Osteocyte (in vitro differentiated cells): Measurements from ENCODE around the gene FAM98C. TPM values are rescaled to one million over a fixed set of nuclear protein-coding genes. Genes with fewer than 3 reads are reported as not detected.

Experiments used
- DNase-seq: peaks from one replicate; pipeline ENCODE4 v3.0.0; 2021; ENCODE audit warnings: mixed read lengths; ENCODE audit not compliant: unreplicated experiment; ENCODE audit errors: extremely low spot score
- H3K27ac Mint-ChIP-seq: one replicate; pipeline ENCODE4 v1.8.0; 2021; ENCODE audit warnings: mild to moderate bottlenecking, mixed read lengths; ENCODE audit not compliant: unreplicated experiment
- H3K27me3 Mint-ChIP-seq: one replicate; pipeline ENCODE4 v1.8.0; 2021; ENCODE audit warnings: mixed read lengths; ENCODE audit not compliant: unreplicated experiment
- H3K36me3 Mint-ChIP-seq: one replicate; pipeline ENCODE4 v1.8.0; 2021; ENCODE audit warnings: mixed read lengths; ENCODE audit not compliant: unreplicated experiment
- H3K4me1 Mint-ChIP-seq: one replicate; pipeline ENCODE4 v1.8.0; 2021; ENCODE audit warnings: mixed read lengths; ENCODE audit not compliant: unreplicated experiment
- H3K4me3 Mint-ChIP-seq: one replicate; pipeline ENCODE4 v1.8.0; 2021; ENCODE audit warnings: mild to moderate bottlenecking, moderate library complexity, mixed read lengths; ENCODE audit not compliant: unreplicated experiment
- H3K9me3 Mint-ChIP-seq: one replicate; pipeline ENCODE4 v1.8.0; 2021; ENCODE audit warnings: mixed read lengths; ENCODE audit not compliant: unreplicated experiment
- total RNA-seq: library from RNA; stranded (reverse); gene quantifications from 2 replicates; pipeline ENCODE4 v1.2.1, GENCODE V29; 2021
- TF ChIP-seq, protein P1 (sequence below): fragments of 200-600 bp; sonication (generic); IDR thresholded peaks from 2 replicates; pipeline ENCODE4 v1.5.0; 2021; ENCODE audit warnings: antibody characterized with exemption, mild to moderate bottlenecking, moderate library complexity

FAM98C gene
- total RNA-seq, 1 donor from 2014 or later: 19.4 TPM

DNA sequence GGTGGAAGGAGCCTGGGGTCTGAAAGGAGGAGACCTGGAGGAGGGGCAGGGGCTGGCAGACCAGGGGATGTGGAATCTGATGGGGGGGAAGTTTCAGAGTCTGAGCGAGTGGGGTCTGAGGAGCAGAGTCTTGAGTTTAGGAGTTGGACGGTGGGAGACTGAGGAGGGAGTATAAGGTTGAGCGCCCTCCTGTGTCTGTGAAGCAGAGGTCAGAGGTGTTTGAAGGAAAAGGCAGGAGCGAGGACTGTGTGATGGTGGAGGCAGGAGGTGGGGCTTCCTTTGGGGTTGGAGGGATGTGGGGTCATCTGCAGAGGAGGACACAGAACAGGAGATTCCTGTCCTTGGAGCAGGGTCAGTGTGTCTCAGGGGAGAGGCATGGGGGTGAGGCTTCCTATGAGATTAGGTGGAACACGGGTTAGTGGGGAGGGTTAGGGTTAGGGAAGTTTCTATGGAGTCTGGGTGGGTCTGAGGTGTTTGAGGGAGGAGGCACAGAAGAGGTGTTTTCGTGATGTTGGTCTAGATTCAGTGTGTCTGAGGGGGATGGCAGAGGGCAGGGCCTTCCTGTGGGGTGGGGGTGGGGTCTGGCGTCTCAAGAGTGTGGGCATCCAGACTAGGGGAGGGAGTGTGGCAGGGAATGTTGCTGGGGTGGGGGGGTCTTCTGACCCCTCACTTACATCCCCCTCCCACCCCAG, 38.9 kb downstream of the FAM98C start:
- no peak overlapping the region for H3K27ac Mint-ChIP-seq
- peaks cover 8% of the 10 kb centered on the region for H3K27me3 Mint-ChIP-seq
- no peaks in the 10 kb centered on the region for H3K9me3 Mint-ChIP-seq
- no peak overlapping the region for H3K4me3 Mint-ChIP-seq
- TF ChIP-seq, protein P1, sequence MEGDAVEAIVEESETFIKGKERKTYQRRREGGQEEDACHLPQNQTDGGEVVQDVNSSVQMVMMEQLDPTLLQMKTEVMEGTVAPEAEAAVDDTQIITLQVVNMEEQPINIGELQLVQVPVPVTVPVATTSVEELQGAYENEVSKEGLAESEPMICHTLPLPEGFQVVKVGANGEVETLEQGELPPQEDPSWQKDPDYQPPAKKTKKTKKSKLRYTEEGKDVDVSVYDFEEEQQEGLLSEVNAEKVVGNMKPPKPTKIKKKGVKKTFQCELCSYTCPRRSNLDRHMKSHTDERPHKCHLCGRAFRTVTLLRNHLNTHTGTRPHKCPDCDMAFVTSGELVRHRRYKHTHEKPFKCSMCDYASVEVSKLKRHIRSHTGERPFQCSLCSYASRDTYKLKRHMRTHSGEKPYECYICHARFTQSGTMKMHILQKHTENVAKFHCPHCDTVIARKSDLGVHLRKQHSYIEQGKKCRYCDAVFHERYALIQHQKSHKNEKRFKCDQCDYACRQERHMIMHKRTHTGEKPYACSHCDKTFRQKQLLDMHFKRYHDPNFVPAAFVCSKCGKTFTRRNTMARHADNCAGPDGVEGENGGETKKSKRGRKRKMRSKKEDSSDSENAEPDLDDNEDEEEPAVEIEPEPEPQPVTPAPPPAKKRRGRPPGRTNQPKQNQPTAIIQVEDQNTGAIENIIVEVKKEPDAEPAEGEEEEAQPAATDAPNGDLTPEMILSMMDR: peak; percentile 9
- DNase-seq: no peak
- no peaks in the 10 kb centered on the region for H3K36me3 Mint-ChIP-seq
- no peaks in the 10 kb centered on the region for H3K4me1 Mint-ChIP-seq

DNA sequence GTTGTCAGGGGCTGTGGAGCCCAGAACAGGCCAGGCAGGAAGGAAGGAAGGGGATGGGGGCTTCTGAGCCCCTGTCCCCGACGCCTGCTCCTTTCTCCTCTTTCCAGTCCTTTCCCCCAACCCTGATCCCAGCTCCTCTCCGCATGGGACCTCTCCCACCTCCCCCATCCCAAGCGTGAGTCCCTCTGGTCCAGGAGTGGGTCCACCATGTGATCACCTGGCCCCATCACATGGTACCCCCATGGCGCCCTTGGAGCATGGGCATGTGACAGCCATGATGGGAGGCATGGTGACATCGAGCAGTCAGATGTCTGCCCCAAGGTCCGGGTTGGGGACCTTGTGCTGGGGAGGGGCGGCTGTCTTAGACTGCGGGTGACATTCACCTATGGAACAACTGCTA, 39.8 kb downstream of the FAM98C start:
- DNase-seq: no peak
- H3K9me3 Mint-ChIP-seq: no peaks in the 10 kb centered on the region
- H3K27me3 Mint-ChIP-seq: peaks cover 8% of the 10 kb centered on the region

DNA sequence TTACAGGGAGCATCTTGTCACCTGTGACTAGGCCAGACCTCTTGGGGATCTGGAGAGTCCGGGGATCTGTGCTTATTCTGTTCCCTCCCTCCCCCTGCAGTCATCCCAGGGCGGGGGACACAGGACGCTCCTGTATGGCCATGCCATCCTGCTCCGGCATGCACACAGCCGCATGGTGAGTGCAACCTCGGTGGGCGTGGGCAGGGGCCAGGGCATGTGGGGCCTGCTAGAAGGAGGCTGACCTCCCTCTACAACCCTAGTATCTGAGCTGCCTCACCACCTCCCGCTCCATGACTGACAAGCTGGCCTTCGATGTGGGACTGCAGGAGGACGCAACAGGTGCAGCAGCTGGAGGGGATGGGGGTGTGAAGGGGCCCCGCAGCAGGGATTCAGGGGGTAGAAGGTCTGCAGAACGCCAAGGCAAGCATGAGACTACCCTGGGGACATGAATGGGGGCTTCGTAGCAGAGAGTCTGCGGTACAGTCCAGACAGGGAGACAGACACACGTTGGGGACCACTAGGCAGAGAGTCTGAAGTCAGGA, 40.6 kb downstream of the FAM98C start:
- H3K27me3 Mint-ChIP-seq: peaks cover 8% of the 10 kb centered on the region
- TF ChIP-seq, protein P1: no peak
- H3K36me3 Mint-ChIP-seq: no peaks in the 10 kb centered on the region
- no peaks in the 10 kb centered on the region for H3K4me1 Mint-ChIP-seq
- no peaks in the 10 kb centered on the region for H3K9me3 Mint-ChIP-seq
- DNase-seq: no peak
- no peak overlapping the region for H3K4me3 Mint-ChIP-seq
- no peak overlapping the region for H3K27ac Mint-ChIP-seq

More for the DNA sequence above, 39.8 kb downstream of the FAM98C start:
- H3K4me1 Mint-ChIP-seq: no peaks in the 10 kb centered on the region
- TF ChIP-seq, protein P1: no peak
- no peak overlapping the region for H3K27ac Mint-ChIP-seq
- H3K4me3 Mint-ChIP-seq: no peak overlapping the region
- no peaks in the 10 kb centered on the region for H3K36me3 Mint-ChIP-seq

DNA sequence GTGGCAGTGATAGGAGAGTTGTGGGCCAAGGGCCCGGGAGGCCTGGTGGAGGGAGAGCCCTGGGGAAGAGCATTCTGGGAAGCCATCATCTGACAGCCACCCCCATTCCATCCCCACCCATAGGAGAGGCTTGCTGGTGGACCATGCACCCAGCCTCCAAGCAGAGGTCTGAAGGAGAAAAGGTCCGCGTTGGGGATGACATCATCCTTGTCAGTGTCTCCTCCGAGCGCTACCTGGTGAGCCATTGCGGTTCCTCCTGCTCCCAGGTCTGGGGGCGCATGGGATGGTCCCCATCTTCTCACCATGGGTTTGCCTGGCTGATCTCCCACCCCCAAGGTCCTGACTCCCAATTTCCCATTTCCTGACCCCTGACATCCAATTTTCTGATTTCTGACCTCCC, 41.1 kb downstream of the FAM98C start:
- peaks cover 11% of the 10 kb centered on the region for H3K27me3 Mint-ChIP-seq
- no peak overlapping the region for H3K27ac Mint-ChIP-seq
- H3K9me3 Mint-ChIP-seq: no peaks in the 10 kb centered on the region
- TF ChIP-seq, protein P1: no peak
- no peak for DNase-seq
- H3K4me1 Mint-ChIP-seq: no peaks in the 10 kb centered on the region
- H3K36me3 Mint-ChIP-seq: no peaks in the 10 kb centered on the region
- H3K4me3 Mint-ChIP-seq: no peak overlapping the region

DNA sequence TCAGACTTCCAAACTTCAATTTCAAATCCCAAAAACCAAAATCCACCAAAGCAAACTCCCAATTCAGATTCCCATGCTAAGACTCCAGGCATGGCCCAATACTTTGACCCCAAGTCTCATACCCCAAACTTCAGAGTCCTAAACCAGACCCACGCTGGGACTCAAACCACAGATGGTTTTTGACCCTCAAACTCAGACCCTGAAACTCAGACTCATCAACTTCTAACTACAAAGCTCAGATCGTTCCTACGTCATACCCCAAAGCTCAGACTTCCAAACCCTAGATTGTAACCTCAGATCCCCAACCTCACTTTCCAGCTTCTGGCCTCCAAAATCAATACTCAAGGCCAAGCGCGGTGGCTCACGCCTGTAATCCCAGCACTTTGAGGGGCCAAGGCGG, 42.5 kb downstream of the FAM98C start:
- no peak for DNase-seq
- Mint-ChIP-seq H3K27ac (no peak overlapping the region), H3K9me3 (no peaks in the 10 kb centered on the region), H3K36me3 (no peaks in the 10 kb centered on the region), H3K4me3 (no peak overlapping the region), H3K4me1 (no peaks in the 10 kb centered on the region), H3K27me3 (peaks cover 21% of the 10 kb centered on the region)
- TF ChIP-seq, protein P1: no peak
